Sigmoid colon (tissue), 4 donors: ENCODE measurements around the gene BPNT1.

ENCODE experiments used
- EP300 ChIP-seq, 4 donors: sonication (generic); formaldehyde crosslinking; IDR thresholded peaks; one replicate each; pipeline ENCODE4 v1.6.1; 2017; ENCODE audit warnings: antibody characterized with exemption in 4 of 4
- POLR2A ChIP-seq, 2 donors: fragments of 450-650 bp; IDR thresholded peaks; one replicate each; pipeline ENCODE4 v1.6.1; 2016; ENCODE audit warnings: antibody characterized with exemption in 2 of 2, mild to moderate bottlenecking in 2 of 2, moderate library complexity in 2 of 2
- POLR2AphosphoS5 ChIP-seq, 4 donors: sonication (generic); formaldehyde crosslinking; IDR thresholded peaks; one replicate each; pipeline ENCODE4 v1.6.1; 2017; ENCODE audit warnings: antibody characterized with exemption in 4 of 4
- TF ChIP-seq, protein P1 (sequence below), 4 experiments: fragments of 450-650 bp in 3 of 4; fragments of 200-600 bp in 1 of 4; IDR thresholded peaks; one replicate each; pipeline ENCODE4 v1.5.1; 2016 to 2019; ENCODE audit warnings: antibody characterized with exemption in 4 of 4, mild to moderate bottlenecking in 3 of 4, moderate library complexity in 2 of 4

- TF ChIP-seq POLR2AphosphoS5 (IDR thresholded peaks at IDR 0.05), result no peak
- TF ChIP-seq, protein P1, sequence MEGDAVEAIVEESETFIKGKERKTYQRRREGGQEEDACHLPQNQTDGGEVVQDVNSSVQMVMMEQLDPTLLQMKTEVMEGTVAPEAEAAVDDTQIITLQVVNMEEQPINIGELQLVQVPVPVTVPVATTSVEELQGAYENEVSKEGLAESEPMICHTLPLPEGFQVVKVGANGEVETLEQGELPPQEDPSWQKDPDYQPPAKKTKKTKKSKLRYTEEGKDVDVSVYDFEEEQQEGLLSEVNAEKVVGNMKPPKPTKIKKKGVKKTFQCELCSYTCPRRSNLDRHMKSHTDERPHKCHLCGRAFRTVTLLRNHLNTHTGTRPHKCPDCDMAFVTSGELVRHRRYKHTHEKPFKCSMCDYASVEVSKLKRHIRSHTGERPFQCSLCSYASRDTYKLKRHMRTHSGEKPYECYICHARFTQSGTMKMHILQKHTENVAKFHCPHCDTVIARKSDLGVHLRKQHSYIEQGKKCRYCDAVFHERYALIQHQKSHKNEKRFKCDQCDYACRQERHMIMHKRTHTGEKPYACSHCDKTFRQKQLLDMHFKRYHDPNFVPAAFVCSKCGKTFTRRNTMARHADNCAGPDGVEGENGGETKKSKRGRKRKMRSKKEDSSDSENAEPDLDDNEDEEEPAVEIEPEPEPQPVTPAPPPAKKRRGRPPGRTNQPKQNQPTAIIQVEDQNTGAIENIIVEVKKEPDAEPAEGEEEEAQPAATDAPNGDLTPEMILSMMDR (IDR thresholded peaks at IDR 0.05), result no peak
- no peak for TF ChIP-seq POLR2A (IDR thresholded peaks at IDR 0.05)
- no peak for TF ChIP-seq EP300 (IDR thresholded peaks at IDR 0.05)
Measured at GRCh38 chr1:220040028-220040596, 49.5 kb downstream of the BPNT1 start.
